B cell (primary cell): ENCODE measurements around the gene KIF3C.

Source experiments
- CTCF ChIP-seq: fragments of 200-600 bp; IDR thresholded peaks from one replicate; pipeline ENCODE4 v1.8.0; 2022; ENCODE audit warnings: antibody characterized with exemption, mild to moderate bottlenecking
- EZH2 ChIP-seq: IDR thresholded peaks from 2 replicates; pipeline ENCODE4 v1.6.1; 2012; ENCODE audit warnings: borderline replicate concordance, low read depth, mild to moderate bottlenecking, moderate library complexity, low read length; ENCODE audit not compliant: insufficient read depth, poor library complexity, severe bottlenecking

DNA sequence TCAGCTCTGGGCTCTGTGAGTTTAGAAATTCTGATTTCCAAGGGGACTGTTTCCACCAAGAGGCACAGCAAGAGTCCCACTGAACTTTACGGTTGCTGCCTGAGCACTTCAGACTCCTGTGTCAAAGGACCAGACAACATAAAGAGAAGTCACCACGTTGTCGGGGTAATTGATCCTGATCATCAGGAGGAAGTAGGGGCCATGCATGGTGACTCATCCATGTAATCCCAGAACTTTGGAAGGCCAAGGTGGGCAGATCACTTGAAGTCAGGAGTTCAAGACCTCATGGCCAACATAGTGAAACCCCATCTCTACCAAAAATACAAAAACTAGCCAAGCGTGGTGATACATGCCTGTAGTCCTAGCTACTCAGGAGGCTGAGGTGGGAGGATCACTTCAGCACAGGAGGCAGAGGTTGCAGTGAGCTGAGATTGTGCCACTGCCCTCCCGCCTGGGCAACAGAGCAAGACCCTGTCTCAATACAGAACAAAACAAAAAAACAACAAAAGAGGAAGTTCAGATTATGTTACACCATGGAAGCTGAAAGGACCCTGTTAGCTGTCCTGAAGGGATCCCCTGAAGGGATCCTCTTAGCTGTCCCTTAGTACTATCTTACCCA is 94.6 kb downstream of the KIF3C start:
- no peak for TF ChIP-seq CTCF
- no peak for TF ChIP-seq EZH2
